ENCODE results near the gene MRPL10. TPM values are rescaled to one million over a fixed set of nuclear protein-coding genes. Genes with fewer than 3 reads are reported as not detected.

MRPL10 gene
- total RNA-seq, 1 experiment from 2014 or later = 63.8 TPM

DNA sequence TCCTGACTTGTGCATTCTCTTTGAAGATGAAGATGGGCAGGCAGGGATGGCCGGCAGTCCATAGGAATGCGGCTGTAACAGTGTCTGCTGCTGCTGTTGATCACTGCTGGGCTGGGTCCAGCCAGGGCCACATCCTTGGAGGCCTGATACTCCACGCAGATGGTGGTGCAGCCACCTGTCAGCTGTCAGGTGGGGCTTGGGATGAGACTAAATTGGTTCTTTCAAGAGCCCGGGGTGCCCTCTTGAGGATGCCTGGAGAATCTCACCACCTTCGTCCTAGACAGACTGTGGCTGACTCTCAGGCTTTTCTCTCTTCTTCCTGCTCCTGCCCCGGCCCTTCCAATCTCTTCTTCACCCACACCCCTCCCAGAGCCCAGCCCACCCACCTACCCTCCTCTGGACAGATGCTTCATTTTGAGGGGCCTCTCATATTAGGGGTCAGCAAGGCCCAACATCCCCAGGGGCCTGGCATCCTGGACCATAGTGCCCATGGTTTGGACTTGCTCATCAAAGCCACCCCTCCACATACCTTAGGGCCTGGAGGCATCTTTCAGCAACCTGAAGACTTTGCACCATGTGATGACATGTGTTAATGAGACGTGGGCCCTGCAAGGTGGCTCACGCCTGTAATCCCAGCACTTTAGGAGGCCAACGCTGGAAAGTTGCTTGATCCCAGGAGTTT, 28.9 kb downstream of the MRPL10 start:
- ChIA-PET CTCF (interaction anchor here (0.6 to 0.7 kb wide), 2 partner anchors 168 to 926 kb away, joined by 3 to 4 read pairs; partner anchors contain the start of gene CDK5RAP3), POLR2A (ENCODE audit: unreplicated experiment) (interaction anchor here (0.7 kb wide), 1 partner anchor 17 kb away, joined by 3 read pairs; no protein-coding TSS in a partner anchor)
- BruUV-seq (replicated peaks) = no TSS peak
- H3K36me3 ChIP-seq (ENCODE audit: low read depth) = peaks cover 5% of the 10 kb centered on the region; the same call in 1 of the 2 replicates
- DNase-seq = peak; percentile 48 to 62
- H3K9me3 ChIP-seq (ENCODE audit: insufficient read depth, low read depth) = no peaks in the 10 kb centered on the region
- TF ChIP-seq, protein P1, sequence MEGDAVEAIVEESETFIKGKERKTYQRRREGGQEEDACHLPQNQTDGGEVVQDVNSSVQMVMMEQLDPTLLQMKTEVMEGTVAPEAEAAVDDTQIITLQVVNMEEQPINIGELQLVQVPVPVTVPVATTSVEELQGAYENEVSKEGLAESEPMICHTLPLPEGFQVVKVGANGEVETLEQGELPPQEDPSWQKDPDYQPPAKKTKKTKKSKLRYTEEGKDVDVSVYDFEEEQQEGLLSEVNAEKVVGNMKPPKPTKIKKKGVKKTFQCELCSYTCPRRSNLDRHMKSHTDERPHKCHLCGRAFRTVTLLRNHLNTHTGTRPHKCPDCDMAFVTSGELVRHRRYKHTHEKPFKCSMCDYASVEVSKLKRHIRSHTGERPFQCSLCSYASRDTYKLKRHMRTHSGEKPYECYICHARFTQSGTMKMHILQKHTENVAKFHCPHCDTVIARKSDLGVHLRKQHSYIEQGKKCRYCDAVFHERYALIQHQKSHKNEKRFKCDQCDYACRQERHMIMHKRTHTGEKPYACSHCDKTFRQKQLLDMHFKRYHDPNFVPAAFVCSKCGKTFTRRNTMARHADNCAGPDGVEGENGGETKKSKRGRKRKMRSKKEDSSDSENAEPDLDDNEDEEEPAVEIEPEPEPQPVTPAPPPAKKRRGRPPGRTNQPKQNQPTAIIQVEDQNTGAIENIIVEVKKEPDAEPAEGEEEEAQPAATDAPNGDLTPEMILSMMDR (conservative IDR thresholded peaks at IDR 0.05) = peak; percentile 84
- no peak for TF ChIP-seq EZH2 (IDR thresholded peaks at IDR 0.05; ENCODE audit: low read depth)
- H3F3A ChIP-seq (ENCODE audit: insufficient read depth, low read depth) = peaks cover 11% of the 10 kb centered on the region; the same call in 1 of the 2 replicates
- H3K27ac ChIP-seq = no peak overlapping the region
- no peaks in the 10 kb centered on the region for H3K4me1 ChIP-seq (replicated peaks; ENCODE audit: insufficient read depth)
- no peaks in the 10 kb centered on the region for H3K9me2 ChIP-seq (ENCODE audit: insufficient read depth)
- intact Hi-C loops (cut with micrococcal nuclease; ENCODE audit: unreplicated experiment) = loop anchor here (5.0 kb wide), 1 partner anchor 860 kb away; no protein-coding TSS in a partner anchor
- H3K79me2 ChIP-seq (ENCODE audit: low read depth) = no peaks in the 10 kb centered on the region
- H2AFZ ChIP-seq = no peak overlapping the region
- no peak overlapping the region for H3K4me3 ChIP-seq
- 0 out of 2 replicates have a peak, but pooled peaks cover 2% of the 10 kb centered on the region for H3K27me3 ChIP-seq (ENCODE audit: insufficient read depth, low read depth)
- H3K4me2 ChIP-seq = no peak overlapping the region
- no peaks in the 10 kb centered on the region for H4K20me1 ChIP-seq (ENCODE audit: insufficient read depth)

DNA sequence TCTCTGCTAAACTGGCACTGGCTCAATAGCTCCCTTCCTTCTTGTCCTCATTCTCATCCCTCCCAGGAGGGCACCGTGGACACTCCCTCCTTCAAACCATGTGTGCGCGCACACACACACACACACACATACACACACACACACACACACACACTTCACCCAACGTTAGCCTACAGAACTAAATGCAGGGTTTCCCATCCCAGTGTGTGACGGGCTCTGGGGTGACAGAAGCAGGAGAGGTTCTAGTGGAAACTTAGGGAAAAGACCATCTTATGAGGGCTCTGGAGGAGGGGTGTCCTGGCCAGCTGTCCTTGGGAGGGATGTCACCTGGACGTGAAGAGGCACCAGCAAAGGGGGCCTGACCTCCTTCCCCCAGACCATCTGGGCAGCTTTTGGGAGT, 29.4 kb downstream of the MRPL10 start:
- Histone ChIP-seq H2AFZ (no peak overlapping the region), H4K20me1 (ENCODE audit: insufficient read depth) (no peaks in the 10 kb centered on the region), H3K9me3 (ENCODE audit: insufficient read depth, low read depth) (no peaks in the 10 kb centered on the region), H3K4me3 (no peak overlapping the region), H3K27ac (no peak overlapping the region), H3K36me3 (ENCODE audit: low read depth) (no peaks in the 10 kb centered on the region), H3K4me1 (replicated peaks; ENCODE audit: insufficient read depth) (no peaks in the 10 kb centered on the region), H3K9me2 (ENCODE audit: insufficient read depth) (no peaks in the 10 kb centered on the region), H3F3A (ENCODE audit: insufficient read depth, low read depth) (peaks cover 6% of the 10 kb centered on the region; the same call in 1 of the 2 replicates), H3K27me3 (ENCODE audit: insufficient read depth, low read depth) (0 out of 2 replicates have a peak, but pooled peaks cover 8% of the 10 kb centered on the region), H3K79me2 (ENCODE audit: low read depth) (no peaks in the 10 kb centered on the region), H3K4me2 (no peak overlapping the region)
- BruUV-seq (replicated peaks) = no TSS peak
- TF ChIP-seq, protein P1 (conservative IDR thresholded peaks at IDR 0.05) = no peak
- TF ChIP-seq EZH2 (IDR thresholded peaks at IDR 0.05; ENCODE audit: low read depth) = no peak
- DNase-seq = no peak
- CTCF ChIA-PET = interaction anchor here (0.6 to 0.7 kb wide), 2 partner anchors 169 to 187 kb away, joined by 4 read pairs; partner anchors contain the start of gene CDK5RAP3
- intact Hi-C loops (cut with micrococcal nuclease; ENCODE audit: unreplicated experiment) = loop anchor here (5.0 kb wide), 1 partner anchor 860 kb away; no protein-coding TSS in a partner anchor
- POLR2A ChIA-PET (ENCODE audit: unreplicated experiment) = no interaction called here

DNA sequence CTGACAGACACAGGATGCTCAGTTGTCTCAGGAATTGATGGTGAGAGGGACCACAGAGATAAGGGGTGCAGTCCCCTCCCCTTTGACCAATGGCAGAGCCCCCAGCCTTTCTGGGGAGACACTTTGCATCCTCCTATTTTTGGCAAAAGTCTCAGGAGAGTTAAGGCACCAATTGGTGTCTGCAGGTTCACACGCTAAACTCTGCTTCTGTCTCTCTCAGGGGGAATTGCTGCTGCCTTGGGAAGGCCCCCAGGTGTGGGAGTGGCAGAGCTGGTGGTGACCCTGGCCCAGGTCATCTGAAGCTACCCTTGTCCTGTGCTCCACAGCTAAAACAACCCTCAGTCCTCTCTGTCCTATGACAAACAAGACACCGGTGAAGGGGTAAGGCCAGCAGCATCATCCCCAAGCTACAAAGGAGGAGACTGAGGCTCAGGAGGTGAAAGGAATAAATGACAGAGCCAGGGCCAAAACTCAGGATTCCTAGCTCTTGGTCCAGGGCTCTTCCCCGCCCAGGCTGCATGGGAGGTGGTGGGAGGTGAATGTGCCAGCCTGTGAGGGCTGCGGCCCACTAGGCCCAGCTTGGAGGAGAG, 30.1 kb downstream of the MRPL10 start:
- TF ChIP-seq, protein P1 (conservative IDR thresholded peaks at IDR 0.05) = no peak
- TF ChIP-seq EZH2 (IDR thresholded peaks at IDR 0.05; ENCODE audit: low read depth) = no peak
- H3K4me2 ChIP-seq = no peak overlapping the region
- no peaks in the 10 kb centered on the region for H3K4me1 ChIP-seq (replicated peaks; ENCODE audit: insufficient read depth)
- no TSS peak for BruUV-seq (replicated peaks)
- H3K4me3 ChIP-seq = no peak overlapping the region
- intact Hi-C loops (cut with micrococcal nuclease; ENCODE audit: unreplicated experiment) = loop anchor here (5.0 kb wide), 1 partner anchor 859 kb away; no protein-coding TSS in a partner anchor
- H3K27ac ChIP-seq = no peak overlapping the region
- ChIA-PET CTCF (interaction anchor here (0.7 kb wide), 1 partner anchor 188 kb away, joined by 4 read pairs; no protein-coding TSS in a partner anchor), POLR2A (ENCODE audit: unreplicated experiment) (no interaction called here)
- H3K9me2 ChIP-seq (ENCODE audit: insufficient read depth) = no peaks in the 10 kb centered on the region
- no peak overlapping the region for H2AFZ ChIP-seq
- peaks cover 12% of the 10 kb centered on the region for H3K27me3 ChIP-seq (ENCODE audit: insufficient read depth, low read depth)
- no peaks in the 10 kb centered on the region for H3K9me3 ChIP-seq (ENCODE audit: insufficient read depth, low read depth)
- H3K79me2 ChIP-seq (ENCODE audit: low read depth) = no peaks in the 10 kb centered on the region
- no peaks in the 10 kb centered on the region for H4K20me1 ChIP-seq (ENCODE audit: insufficient read depth)
- no peak for DNase-seq
- no peaks in the 10 kb centered on the region for H3K36me3 ChIP-seq (ENCODE audit: low read depth)
- 0 out of 2 replicates have a peak, but pooled peaks cover 3% of the 10 kb centered on the region for H3F3A ChIP-seq (ENCODE audit: insufficient read depth, low read depth)

Data from PC-9 (cell line).